Measurements from ENCODE around the gene CERCAM. TPM values are rescaled to one million over a fixed set of nuclear protein-coding genes. Genes with fewer than 3 reads are reported as not detected.
"Not testable (repeated sequence)": the region's sequence is repeated elsewhere in the genome, so short reads cannot be mapped to it uniquely, and the experiment has no call there.

The CERCAM gene
- total RNA-seq, 2 donors from 2014 or later = 7.4 TPM

- ATAC-seq (no peak), DNase-seq (ENCODE audit: low spot score) (no peak)
- H3K4me1 Mint-ChIP-seq (ENCODE audit: low read depth in 2 of 2) = peaks cover 5% of the 10 kb centered on the region in 2 donors
- H3K4me3 Mint-ChIP-seq = peak overlapping the region; percentile 80
- H3K9me3 Mint-ChIP-seq = no peaks in the 10 kb centered on the region
- peaks cover 21% of the 10 kb centered on the region in 2 donors for H3K27me3 Mint-ChIP-seq
- H3K27ac Mint-ChIP-seq = no peak overlapping the region
- no peaks in the 10 kb centered on the region for H3K36me3 Mint-ChIP-seq
These were observed 1.4 kb upstream of the CERCAM start for GRCh38 chr9:128419061-128419925.

- Mint-ChIP-seq H3K27ac (no peak overlapping the region), H3K27me3 (peaks cover 12 to 14% of the 10 kb centered on the region in 2 donors), H3K36me3 (no peaks in the 10 kb centered on the region), H3K9me3 (no peaks in the 10 kb centered on the region), H3K4me1 (ENCODE audit: low read depth in 2 of 2) (peaks cover 5% of the 10 kb centered on the region in 2 donors), H3K4me3 (peak overlapping the region; percentile 80)
- DNase-seq (ENCODE audit: low spot score) = peak; percentile 88
- peak; percentile 89 to 94 for ATAC-seq
These were observed 502 bp upstream of the CERCAM start for GRCh38 chr9:128420060-128420650.

DNA sequence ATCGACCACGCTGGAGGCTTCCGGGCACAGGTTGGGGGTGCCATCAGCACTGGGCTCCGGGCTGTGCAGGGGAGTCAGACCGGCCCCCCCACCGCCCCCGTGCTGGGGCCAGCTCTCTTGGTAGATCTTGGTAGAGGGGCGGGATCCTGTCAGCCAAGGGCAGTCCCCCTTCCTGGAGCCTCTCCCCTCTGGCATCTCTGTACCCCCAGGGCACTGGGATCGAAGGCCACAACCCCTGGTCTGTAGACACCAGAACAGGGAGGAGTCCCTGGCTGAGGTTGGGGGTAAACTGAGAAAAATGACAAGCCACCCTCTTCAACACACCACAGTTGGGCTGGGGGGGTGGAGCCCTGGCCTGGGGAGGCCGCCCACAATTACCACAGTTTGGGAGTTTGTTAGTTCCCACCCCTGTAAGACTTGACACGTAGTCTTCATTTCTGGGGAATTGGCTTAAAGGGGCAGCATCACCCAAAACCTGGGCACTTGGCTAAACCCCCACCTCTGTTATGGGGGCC, 882 bp downstream of the CERCAM start:
- ATAC-seq = no peak
- peaks cover 3 to 5% of the 10 kb centered on the region in 2 donors for H3K27me3 Mint-ChIP-seq
- H3K9me3 Mint-ChIP-seq = no peaks in the 10 kb centered on the region
- H3K36me3 Mint-ChIP-seq = no peaks in the 10 kb centered on the region
- peaks cover 5% of the 10 kb centered on the region in 2 donors for H3K4me1 Mint-ChIP-seq (ENCODE audit: low read depth in 2 of 2)
- H3K4me3 Mint-ChIP-seq = peak overlapping the region; percentile 44
- H3K27ac Mint-ChIP-seq = no peak overlapping the region
- no peak for DNase-seq (ENCODE audit: low spot score)

- H3K36me3 Mint-ChIP-seq; DNase-seq (ENCODE audit: low spot score); H3K4me3 Mint-ChIP-seq; H3K27me3 Mint-ChIP-seq; ATAC-seq; H3K27ac Mint-ChIP-seq; H3K4me1 Mint-ChIP-seq (ENCODE audit: low read depth in 2 of 2); H3K9me3 Mint-ChIP-seq: not testable (repeated sequence)
These were observed 1.5 kb downstream of the CERCAM start for GRCh38 chr9:128422022-128422782.

DNA sequence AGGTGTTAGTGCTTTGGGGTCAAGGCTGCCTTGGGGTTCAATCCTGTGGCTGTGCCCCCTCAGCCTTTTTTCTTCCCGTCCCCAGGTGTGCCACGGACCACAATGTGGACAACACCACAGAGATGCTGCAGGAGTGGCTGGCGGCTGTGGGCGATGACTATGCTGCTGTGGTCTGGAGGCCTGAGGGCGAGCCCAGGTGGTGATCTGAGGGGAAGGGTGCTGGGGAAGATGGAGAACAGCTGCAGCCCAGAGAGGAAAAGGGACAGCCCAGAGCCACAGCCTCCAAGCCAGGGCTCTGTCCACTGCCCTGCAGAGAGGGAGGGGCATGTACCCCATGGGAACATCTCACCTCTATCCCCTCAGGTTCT, 2.1 kb downstream of the CERCAM start:
- H3K27ac Mint-ChIP-seq = no peak overlapping the region
- H3K4me3 Mint-ChIP-seq = no peak overlapping the region
- DNase-seq (ENCODE audit: low spot score) = no peak

DNA sequence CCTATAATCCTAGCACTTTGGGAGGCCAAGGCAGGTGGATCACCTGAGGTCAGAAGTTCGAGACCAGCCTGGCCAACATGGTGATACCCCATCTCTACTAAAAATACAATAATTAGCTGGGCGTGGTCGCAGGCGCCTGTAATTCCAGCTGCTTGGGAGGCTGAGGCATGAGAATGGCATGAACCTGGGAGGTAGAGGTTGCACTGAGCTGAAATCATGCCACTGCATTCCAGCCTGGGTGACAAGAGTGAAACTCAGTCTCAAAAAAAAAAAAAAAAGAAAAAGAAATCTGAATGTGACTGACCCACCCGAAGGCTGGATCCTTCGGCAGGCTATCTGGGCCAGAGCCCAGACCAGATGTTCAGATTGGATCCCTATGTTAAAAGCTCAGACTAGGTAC, 2.7 kb downstream of the CERCAM start:
- DNase-seq (ENCODE audit: low spot score); ATAC-seq; H3K27ac Mint-ChIP-seq; H3K36me3 Mint-ChIP-seq; H3K9me3 Mint-ChIP-seq; H3K4me3 Mint-ChIP-seq; H3K4me1 Mint-ChIP-seq (ENCODE audit: low read depth in 2 of 2); H3K27me3 Mint-ChIP-seq: not testable (repeated sequence)

More for the DNA sequence above, 2.1 kb downstream of the CERCAM start:
- H3K4me1 Mint-ChIP-seq (ENCODE audit: low read depth in 2 of 2) = peaks cover 5% of the 10 kb centered on the region in 2 donors
- H3K27me3 Mint-ChIP-seq = peaks cover 0 to 3% of the 10 kb centered on the region in 2 donors
- no peaks in the 10 kb centered on the region for H3K36me3 Mint-ChIP-seq
- no peaks in the 10 kb centered on the region for H3K9me3 Mint-ChIP-seq
- ATAC-seq = no peak

DNA sequence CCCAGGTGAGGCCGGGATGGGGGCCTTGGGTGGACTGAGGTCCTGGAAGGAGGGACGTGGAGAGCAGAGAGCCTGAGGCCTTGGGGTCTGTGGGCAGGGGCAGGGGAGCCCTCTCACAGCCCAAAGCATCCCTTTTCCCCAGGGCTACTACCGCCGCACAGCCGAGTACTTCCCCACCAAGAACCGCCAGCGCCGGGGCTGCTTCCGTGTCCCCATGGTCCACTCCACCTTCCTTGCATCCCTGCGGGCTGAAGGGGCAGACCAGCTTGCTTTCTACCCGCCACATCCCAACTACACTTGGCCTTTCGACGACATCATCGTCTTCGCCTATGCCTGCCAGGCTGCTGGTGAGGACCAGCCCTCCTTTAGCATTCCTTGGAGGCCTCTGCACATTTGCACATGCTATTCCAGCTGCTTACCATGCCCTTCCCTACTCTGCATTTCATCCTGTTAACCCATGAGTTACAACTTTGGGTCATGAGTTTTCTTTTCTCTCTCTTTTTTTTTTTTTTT, 3.7 kb downstream of the CERCAM start:
- Mint-ChIP-seq H3K4me1 (ENCODE audit: low read depth in 2 of 2) (peaks cover 5% of the 10 kb centered on the region in 2 donors), H3K36me3 (no peaks in the 10 kb centered on the region), H3K4me3 (no peak overlapping the region), H3K27ac (no peak overlapping the region), H3K27me3 (no peaks in the 10 kb centered on the region), H3K9me3 (no peaks in the 10 kb centered on the region)
- no peak for DNase-seq (ENCODE audit: low spot score)
- ATAC-seq = no peak

DNA sequence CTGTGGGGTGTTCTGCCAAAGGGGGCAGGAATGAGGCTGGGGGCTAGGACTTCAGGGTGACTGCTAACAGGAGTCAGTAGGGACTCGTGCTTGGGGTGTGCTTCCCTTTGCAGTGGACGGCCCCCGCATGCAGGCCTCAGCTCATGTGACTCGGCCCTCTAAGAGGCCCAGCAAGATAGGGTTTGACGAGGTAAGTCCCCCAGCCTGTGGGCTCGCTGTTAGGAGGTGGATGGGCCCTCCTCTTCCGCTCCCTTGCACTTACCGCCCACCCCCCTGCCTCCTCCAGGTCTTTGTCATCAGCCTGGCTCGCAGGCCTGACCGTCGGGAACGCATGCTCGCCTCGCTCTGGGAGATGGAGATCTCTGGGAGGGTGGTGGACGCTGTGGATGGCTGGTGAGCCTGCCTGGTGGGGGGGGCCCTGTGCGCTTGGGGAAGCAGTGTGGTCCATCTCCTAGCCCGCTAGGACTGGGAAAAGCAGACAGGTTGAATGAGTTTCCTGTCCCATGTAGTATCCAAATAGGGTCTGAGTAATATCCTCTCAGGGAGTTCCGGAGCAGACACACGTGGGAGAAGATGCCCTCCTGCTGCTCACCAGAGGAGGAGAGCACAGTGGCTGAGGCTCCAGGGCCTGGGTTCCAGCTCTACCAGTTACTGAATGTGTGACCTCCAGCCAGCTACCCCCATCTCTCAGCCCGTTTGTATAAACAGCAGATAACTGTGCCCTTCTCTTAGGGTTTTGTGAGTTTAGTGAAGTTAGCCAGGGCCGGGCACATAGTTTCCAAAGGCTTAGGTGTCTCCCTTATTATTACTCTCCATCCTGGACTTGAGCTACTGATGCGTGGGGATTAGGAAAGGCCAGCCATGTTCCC, 8.2 kb downstream of the CERCAM start:
- Mint-ChIP-seq H3K27me3 (no peaks in the 10 kb centered on the region), H3K36me3 (no peaks in the 10 kb centered on the region), H3K27ac (no peak overlapping the region), H3K4me1 (ENCODE audit: low read depth in 2 of 2) (no peaks in the 10 kb centered on the region), H3K4me3 (no peak overlapping the region), H3K9me3 (no peaks in the 10 kb centered on the region)
- DNase-seq (ENCODE audit: low spot score) (no peak), ATAC-seq (no peak)

DNA sequence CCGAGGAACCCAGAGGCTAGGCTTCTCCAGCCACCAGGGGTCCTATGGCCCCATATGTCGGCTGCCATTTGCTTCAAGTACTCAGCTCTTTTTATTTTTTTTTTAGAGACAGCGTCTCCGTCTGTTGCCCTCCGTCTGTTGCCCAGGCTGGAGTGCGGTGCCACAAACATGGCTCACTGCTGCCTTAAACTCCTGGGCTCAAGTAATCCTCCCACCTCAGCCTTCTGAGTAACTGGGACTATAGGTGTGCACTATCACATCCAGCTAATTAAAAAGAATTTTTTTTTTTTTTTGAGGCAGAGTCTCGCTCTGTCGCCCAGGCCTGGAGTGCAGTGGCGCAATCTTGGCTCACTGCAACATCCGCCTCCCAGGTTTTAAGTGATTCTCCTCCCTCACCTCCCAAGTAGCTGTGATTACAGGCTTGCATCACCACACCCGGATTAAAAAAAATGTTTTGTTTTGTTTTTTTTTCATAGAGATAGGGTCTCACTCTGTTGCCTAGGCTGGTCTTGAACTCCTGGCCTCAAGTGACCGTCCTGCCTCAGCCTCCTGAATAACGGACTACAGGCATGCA, 8.9 kb downstream of the CERCAM start:
- Mint-ChIP-seq H3K36me3 (no peaks in the 10 kb centered on the region), H3K4me3 (no peak overlapping the region), H3K27me3 (no peaks in the 10 kb centered on the region), H3K4me1 (ENCODE audit: low read depth in 2 of 2) (no peaks in the 10 kb centered on the region), H3K9me3 (no peaks in the 10 kb centered on the region), H3K27ac (no peak overlapping the region)
- no peak for ATAC-seq
- DNase-seq (ENCODE audit: low spot score) = no peak

DNA sequence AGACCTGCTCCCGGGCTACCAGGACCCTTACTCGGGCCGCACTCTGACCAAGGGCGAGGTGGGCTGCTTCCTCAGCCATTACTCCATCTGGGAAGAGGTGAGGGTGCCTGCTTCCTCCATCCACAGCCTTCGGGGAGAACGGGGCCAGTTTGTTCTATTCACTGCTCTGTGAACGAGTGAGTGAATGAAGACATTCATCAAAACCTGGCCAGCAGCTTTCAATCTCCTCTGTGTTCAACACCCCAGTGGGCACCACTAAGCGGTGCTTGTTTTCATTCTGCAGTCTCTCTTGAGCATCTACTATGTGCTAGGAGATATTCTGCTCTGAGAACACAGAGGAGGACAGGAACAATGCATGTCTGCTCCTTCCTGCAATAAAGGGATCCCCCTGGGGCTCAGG, 10.6 kb downstream of the CERCAM start:
- Mint-ChIP-seq H3K4me1 (ENCODE audit: low read depth in 2 of 2) (no peaks in the 10 kb centered on the region), H3K27me3 (no peaks in the 10 kb centered on the region), H3K36me3 (no peaks in the 10 kb centered on the region)

DNA sequence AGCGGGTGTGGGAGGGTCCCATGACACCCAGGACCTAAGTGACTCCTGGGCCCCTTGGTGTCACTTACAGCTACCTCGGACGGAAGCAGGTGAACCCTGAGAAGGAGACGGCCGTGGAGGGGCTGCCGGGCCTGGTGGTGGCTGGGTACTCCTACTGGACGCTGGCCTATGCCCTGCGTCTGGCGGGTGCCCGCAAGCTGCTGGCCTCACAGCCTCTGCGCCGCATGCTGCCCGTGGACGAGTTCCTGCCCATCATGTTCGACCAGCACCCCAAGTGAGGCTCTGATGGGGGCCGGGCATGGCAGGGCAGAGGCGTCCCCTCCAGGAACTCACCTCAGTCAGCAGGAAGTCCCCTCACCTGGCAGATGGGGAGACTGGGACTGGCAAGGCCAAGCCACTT, 13.7 kb downstream of the CERCAM start:
- Mint-ChIP-seq H3K27me3 (no peaks in the 10 kb centered on the region), H3K4me3 (no peak overlapping the region)
- ATAC-seq = no peak

More for the DNA sequence above, 10.6 kb downstream of the CERCAM start:
- H3K27ac Mint-ChIP-seq = no peak overlapping the region
- no peaks in the 10 kb centered on the region for H3K9me3 Mint-ChIP-seq
- no peak for ATAC-seq
- H3K4me3 Mint-ChIP-seq = no peak overlapping the region
- no peak for DNase-seq (ENCODE audit: low spot score)

DNA sequence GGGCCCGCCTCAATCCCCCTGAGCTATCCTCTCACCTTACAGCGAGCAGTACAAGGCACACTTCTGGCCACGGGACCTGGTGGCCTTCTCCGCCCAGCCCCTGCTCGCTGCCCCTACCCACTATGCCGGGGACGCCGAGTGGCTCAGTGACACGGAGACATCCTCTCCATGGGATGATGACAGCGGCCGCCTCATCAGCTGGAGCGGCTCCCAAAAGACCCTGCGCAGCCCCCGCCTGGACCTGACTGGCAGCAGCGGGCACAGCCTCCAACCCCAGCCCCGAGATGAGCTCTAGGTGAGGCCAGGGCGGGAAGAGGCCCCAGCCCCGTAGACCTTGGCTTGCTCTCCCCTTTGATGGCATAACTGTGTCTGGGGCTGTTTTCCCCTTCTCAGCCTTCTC, 15.0 kb downstream of the CERCAM start:
- Mint-ChIP-seq H3K4me1 (ENCODE audit: low read depth in 2 of 2) (peaks cover 0 to 2% of the 10 kb centered on the region in 2 donors), H3K9me3 (no peaks in the 10 kb centered on the region), H3K4me3 (no peak overlapping the region), H3K27me3 (no peaks in the 10 kb centered on the region), H3K36me3 (no peaks in the 10 kb centered on the region), H3K27ac (no peak overlapping the region)
- ATAC-seq = no peak
- DNase-seq (ENCODE audit: low spot score) = no peak

More for the DNA sequence above, 13.7 kb downstream of the CERCAM start:
- no peak overlapping the region for H3K27ac Mint-ChIP-seq
- no peak for DNase-seq (ENCODE audit: low spot score)
- H3K9me3 Mint-ChIP-seq = no peaks in the 10 kb centered on the region
- peaks cover 0 to 2% of the 10 kb centered on the region in 2 donors for H3K4me1 Mint-ChIP-seq (ENCODE audit: low read depth in 2 of 2)
- no peaks in the 10 kb centered on the region for H3K36me3 Mint-ChIP-seq

Data from natural killer cell treated with Interleukin-12 subunit alpha and Interleukin-12 subunit beta and Interleukin-15 and Interleukin-18, amount 100 ng/mL, for 72 hours (primary cell).